ENCODE data around the gene DSTYK.

GRCh38 chr1:205169248-205169647, 42.3 kb downstream of the DSTYK start:
- TF ChIP-seq CTCF (IDR thresholded peaks at IDR 0.05): no peak
- TF ChIP-seq POLR2A (IDR thresholded peaks at IDR 0.05): no peak

All from body of pancreas (tissue), 4 donors.